Measurements from ENCODE around the gene CXorf38.
A peak's percentile ranks its signal among the peaks of the same experiment; 100 is the strongest.
"Not testable (repeated sequence)": the region's sequence is repeated elsewhere in the genome, so short reads cannot be mapped to it uniquely, and the experiment has no call there.

The CXorf38 gene

DNA sequence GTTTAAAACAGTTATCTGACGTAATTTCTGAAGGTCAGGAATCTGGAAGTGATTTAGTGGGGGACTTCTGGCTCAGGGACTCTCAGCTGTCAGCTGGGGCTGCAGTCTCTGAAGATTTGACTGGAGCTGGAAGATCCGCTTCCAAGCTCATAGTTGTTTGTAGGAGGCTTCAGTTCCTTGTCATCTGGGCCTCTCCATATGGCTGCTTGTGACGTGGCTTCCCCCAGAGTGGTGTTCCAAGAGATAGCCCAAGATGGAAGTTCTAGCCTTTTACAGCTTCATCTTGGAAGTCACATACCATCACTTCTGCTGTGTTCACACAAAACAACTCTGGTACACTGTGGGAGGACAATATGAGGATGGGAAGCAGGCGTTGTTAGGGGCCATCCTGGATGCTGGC lies 22.1 kb downstream of the CXorf38 start:
- DNase-seq = no peak

DNA sequence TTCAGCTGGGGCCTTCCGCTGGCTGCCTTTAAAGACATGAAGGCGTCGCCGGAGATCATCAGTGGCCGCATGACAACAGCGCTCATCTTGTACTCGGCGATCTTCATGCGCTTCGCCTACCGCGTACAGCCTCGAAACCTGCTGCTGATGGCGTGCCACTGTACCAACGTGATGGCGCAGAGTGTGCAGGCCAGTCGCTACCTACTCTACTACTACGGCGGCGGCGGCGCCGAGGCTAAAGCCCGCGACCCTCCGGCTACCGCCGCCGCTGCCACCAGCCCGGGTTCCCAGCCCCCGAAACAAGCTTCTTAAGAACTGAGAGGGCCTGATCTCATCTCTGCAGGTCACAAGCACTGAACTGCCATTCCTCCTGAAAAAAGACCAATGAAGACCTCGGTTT lies 23.7 kb downstream of the CXorf38 start:
- no peak for DNase-seq

- no peak for DNase-seq
Measured at GRCh38 chrX:40623139-40623536, 24.2 kb downstream of the CXorf38 start, which contains the start of gene MPC1L. Gene MPC1L, plus strand, starts transcription at chrX:40623428. Its CDS starts 138 bp downstream, at chrX:40623566.

DNA sequence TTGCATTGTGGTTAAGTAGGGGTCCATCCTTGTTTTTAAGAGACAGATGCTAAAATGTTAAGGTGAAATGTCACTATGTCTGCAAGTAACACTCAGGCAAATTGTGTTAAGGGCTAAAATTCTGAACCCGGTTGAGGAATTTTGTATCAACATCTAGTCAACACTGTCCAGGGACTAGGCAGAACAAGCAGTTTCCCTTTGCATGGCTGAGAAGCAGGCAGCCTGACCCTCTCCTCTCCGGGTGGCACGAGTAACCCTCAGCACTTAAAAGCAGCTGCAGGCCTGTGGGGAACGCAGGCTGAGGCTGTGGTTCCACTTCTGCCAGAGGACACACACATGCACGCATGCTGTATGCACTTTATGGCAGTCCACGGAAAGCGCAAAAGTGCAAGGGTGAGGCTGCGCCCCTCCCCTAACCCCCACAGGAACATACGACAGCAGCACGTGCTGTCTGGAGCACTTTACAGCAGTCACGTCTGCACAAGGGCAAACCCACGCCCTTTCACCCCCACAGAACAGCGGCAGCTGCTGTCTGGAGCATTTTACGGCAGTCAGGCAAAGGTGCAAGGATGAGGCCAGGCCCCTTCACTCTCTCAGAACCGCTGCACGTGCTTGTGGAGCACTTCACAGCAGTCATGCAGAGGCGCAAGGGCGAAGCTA lies 24.8 kb downstream of the CXorf38 start:
- DNase-seq = no peak

DNA sequence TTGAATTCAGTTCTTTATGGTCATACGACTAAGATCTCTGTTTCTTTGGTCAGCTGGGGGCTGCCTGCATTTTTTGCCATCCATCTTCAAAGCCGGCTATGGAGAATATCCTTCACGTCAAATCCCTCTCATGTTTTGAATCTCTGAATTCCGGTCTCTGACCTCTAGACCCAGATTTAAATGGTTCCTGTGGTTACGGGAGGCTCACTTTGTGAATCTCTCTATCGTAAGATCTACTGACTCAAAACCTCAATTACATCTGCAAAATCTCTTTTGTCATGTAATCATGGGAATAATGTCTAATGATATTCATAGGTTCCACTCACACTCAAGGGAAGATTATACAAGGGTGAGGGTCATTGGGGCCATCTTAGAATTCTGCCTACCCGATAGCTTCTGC lies 29.8 kb downstream of the CXorf38 start:
- DNase-seq = no peak

- DNase-seq = no peak
Measured at GRCh38 chrX:40615976-40616375, 31.4 kb downstream of the CXorf38 start.

- DNase-seq = no peak
Measured at GRCh38 chrX:40612511-40612910, 34.9 kb downstream of the CXorf38 start.

DNA sequence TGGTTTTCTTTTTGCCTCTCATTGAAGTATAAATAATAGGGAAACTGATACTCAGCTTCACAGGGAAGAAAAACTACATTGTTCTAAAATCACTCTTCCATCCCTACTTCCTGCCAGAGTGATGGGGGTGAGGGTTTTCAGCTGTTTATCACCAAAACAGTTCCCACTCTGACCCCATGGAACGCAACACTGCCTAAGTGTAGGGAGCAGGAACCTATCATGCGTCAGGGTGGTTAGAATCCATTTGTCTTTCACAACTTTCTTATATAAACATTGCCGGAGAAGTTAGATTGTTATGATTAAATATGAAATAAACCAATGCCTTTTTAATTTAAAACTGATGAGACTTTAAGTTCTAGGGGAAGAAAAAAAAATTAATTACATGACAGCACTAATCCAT lies 40.0 kb downstream of the CXorf38 start:
- DNase-seq = no peak

- DNase-seq = no peak
Measured at GRCh38 chrX:40603446-40603845, 43.9 kb downstream of the CXorf38 start.

DNA sequence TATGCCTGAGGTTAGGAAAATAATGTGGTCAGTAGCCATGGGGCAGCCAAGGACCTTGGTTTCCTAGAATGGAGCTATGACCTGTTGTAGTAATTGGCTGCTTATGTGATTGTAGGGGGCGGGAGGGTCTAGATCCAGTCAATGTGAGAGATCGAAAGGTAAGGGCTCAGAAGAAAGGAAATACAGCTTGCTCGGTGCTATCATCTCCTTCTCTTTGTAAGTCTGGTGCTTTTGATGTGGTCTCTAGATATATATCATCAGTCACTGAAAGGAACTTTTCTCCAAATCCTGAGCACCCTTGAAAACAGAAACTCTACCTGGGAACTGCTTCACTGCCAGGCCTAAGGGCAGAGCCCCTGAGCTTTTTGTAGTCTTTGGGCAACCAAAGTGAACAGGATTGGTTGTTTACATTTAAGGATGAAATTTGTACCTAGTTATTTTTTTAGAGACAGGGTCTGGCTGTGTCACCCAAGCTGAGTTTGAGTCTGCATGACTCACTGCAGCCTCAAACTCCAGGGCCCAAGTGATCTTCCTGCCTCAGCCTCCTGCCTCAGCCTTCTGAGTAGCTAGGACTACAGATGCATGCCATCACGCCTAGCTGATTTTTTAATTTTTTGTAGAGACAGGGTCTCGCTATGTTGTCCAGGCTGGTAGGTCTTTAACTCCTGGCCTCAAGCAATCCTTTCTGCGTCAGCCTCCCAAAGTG lies 57.6 kb downstream of the CXorf38 start:
- DNase-seq = not testable (repeated sequence)

DNA sequence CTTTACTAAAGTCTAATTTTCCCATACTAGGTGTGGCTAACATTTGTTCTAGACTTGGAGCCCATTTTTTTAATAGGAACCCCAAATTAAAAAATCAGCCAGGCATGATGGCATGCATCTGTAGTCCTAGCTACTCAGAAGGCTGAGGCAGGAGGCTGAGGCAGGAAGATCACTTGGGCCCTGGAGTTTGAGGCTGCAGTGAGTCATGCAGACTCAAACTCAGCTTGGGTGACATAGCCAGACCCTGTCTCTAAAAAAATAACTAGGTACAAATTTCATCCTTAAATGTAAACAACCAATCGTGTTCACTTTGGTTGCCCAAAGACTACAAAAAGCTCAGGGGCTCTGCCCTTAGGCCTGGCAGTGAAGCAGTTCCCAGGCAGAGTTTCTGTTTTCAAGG lies 59.7 kb downstream of the CXorf38 start:
- DNase-seq = not testable (repeated sequence)

GRCh38 chrX:40582811-40583210 lies 64.5 kb downstream of the CXorf38 start:
- no peak for DNase-seq

- DNase-seq = not testable (repeated sequence)
Measured at GRCh38 chrX:40582178-40582577, 65.2 kb downstream of the CXorf38 start.

DNA sequence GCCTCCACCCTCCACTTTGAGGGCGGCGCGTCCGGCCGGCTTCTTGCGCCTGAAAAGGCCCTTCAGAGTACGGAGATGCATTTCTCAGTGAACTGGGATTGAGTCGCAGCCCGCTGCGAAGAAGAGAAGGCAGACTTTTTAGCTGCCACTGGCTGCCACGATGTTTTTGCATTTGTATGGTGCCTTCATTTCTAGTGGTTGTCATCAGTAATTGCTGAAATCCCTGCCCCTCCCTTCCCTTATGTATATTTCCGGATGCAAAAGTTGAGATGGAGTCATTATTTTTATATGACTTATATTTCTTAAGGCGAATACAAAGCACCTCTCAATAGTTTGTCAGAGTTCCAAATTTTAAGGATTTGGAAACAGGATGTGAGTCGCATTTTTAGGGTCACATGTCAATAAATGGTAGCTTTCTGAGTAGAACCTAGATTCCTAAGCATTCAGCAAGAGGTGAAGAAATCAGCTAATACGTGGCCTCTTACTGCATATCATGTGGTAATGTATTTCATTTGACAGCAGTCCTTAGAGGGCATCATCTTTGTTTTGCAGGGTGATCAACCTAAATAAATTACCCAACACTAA lies 65.9 kb downstream of the CXorf38 start:
- DNase-seq = peak; percentile 4

- DNase-seq = peak; percentile 79
Measured at GRCh38 chrX:40580537-40581335, 66.6 kb downstream of the CXorf38 start, which contains the start of gene ATP6AP2. Gene ATP6AP2, plus strand, starts transcription at chrX:40580970. Its CDS starts 96 bp downstream, at chrX:40581066.

- no peak for DNase-seq
Measured at GRCh38 chrX:40579900-40580536, 67.3 kb downstream of the CXorf38 start.

GRCh38 chrX:40579141-40579540 lies 68.2 kb downstream of the CXorf38 start:
- no peak for DNase-seq

GRCh38 chrX:40578039-40578695 lies 69.2 kb downstream of the CXorf38 start:
- no peak for DNase-seq

Measured in T-helper 9 cell (primary cell).